Ishikawa (cell line): ENCODE measurements around the gene PRKCQ.

Experiments used
- CEBPB ChIP-seq: IDR thresholded peaks from 2 replicates; pipeline ENCODE4 v1.6.1; 2012
- CREB1 ChIP-seq: IDR thresholded peaks from 2 replicates; pipeline ENCODE4 v1.6.1; 2012; ENCODE audit warnings: low read depth
- EGR1 ChIP-seq: IDR thresholded peaks from 2 replicates; pipeline ENCODE4 v1.6.1; 2012
- EP300 ChIP-seq: IDR thresholded peaks from 2 replicates; pipeline ENCODE4 v1.6.1; 2012; ENCODE audit warnings: borderline replicate concordance
- FOXM1 ChIP-seq: IDR thresholded peaks from 2 replicates; pipeline ENCODE4 v1.6.1; 2012; ENCODE audit warnings: low read depth, borderline replicate concordance
- NFIC ChIP-seq: IDR thresholded peaks from 2 replicates; pipeline ENCODE4 v1.6.1; 2012
- RAD21 ChIP-seq: IDR thresholded peaks from 2 replicates; pipeline ENCODE4 v1.6.1; 2012; ENCODE audit warnings: low read depth
- TAF1 ChIP-seq: IDR thresholded peaks from 2 replicates; pipeline ENCODE4 v1.6.1; 2012; ENCODE audit warnings: low read depth, mild to moderate bottlenecking
- TCF12 ChIP-seq: IDR thresholded peaks from 2 replicates; pipeline ENCODE4 v1.6.1; 2012; ENCODE audit warnings: low read depth
- TEAD4 ChIP-seq: IDR thresholded peaks from 2 replicates; pipeline ENCODE4 v1.6.1; 2012
- YY1 ChIP-seq: IDR thresholded peaks from 2 replicates; pipeline ENCODE4 v1.6.1; 2012; ENCODE audit warnings: low read depth
- ZBTB7A ChIP-seq: IDR thresholded peaks from 2 replicates; pipeline ENCODE4 v1.6.1; 2012; ENCODE audit warnings: low read depth
- TF ChIP-seq, protein P1 (sequence below): IDR thresholded peaks from 2 replicates; pipeline ENCODE4 v1.6.1; 2012
- TF ChIP-seq, protein P2 (sequence below): IDR thresholded peaks from 2 replicates; pipeline ENCODE4 v1.6.1; 2012
- TF ChIP-seq, protein P3 (sequence below): IDR thresholded peaks from 2 replicates; pipeline ENCODE4 v1.6.1; 2012; ENCODE audit warnings: low read depth, mild to moderate bottlenecking

PRKCQ gene

DNA sequence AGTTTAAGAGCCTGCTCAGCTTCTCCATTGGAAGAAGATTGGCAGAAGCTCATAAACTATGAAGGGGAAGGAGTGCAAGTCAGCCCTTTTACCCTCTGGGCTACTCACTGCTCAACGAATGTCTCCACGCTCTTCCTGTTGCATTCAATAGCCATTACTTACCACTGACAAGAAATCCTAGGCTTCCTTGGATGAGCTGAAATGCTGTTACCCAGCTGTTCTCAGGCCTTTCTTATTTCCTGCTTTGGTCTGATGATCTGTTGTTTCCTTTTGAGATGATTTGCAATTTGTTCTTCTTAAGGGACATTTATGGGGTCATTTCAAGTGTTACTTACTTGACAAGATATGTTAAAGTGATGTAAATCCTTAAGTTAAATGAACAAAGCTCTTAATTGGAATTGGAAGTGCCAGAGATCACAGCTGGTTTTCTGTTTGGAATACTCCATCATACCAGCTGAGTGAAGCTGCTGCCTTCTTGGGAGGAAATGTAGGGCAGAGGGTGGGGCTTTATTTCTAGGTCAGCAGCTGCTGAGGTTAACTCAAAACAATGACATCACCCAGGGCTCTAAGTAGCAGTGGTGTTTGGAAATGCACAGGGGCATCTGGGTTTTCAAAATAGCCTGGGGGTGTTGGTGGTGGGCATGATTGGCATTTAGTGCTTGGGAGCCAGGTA is 170.0 kb downstream of the PRKCQ start:
- TF ChIP-seq, protein P1, sequence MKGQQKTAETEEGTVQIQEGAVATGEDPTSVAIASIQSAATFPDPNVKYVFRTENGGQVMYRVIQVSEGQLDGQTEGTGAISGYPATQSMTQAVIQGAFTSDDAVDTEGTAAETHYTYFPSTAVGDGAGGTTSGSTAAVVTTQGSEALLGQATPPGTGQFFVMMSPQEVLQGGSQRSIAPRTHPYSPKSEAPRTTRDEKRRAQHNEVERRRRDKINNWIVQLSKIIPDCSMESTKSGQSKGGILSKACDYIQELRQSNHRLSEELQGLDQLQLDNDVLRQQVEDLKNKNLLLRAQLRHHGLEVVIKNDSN, result no peak
- TF ChIP-seq, protein P2, sequence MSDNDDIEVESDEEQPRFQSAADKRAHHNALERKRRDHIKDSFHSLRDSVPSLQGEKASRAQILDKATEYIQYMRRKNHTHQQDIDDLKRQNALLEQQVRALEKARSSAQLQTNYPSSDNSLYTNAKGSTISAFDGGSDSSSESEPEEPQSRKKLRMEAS, result no peak
- TF ChIP-seq, protein P3, sequence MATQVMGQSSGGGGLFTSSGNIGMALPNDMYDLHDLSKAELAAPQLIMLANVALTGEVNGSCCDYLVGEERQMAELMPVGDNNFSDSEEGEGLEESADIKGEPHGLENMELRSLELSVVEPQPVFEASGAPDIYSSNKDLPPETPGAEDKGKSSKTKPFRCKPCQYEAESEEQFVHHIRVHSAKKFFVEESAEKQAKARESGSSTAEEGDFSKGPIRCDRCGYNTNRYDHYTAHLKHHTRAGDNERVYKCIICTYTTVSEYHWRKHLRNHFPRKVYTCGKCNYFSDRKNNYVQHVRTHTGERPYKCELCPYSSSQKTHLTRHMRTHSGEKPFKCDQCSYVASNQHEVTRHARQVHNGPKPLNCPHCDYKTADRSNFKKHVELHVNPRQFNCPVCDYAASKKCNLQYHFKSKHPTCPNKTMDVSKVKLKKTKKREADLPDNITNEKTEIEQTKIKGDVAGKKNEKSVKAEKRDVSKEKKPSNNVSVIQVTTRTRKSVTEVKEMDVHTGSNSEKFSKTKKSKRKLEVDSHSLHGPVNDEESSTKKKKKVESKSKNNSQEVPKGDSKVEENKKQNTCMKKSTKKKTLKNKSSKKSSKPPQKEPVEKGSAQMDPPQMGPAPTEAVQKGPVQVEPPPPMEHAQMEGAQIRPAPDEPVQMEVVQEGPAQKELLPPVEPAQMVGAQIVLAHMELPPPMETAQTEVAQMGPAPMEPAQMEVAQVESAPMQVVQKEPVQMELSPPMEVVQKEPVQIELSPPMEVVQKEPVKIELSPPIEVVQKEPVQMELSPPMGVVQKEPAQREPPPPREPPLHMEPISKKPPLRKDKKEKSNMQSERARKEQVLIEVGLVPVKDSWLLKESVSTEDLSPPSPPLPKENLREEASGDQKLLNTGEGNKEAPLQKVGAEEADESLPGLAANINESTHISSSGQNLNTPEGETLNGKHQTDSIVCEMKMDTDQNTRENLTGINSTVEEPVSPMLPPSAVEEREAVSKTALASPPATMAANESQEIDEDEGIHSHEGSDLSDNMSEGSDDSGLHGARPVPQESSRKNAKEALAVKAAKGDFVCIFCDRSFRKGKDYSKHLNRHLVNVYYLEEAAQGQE, result no peak
- no peak for TF ChIP-seq EP300

DNA sequence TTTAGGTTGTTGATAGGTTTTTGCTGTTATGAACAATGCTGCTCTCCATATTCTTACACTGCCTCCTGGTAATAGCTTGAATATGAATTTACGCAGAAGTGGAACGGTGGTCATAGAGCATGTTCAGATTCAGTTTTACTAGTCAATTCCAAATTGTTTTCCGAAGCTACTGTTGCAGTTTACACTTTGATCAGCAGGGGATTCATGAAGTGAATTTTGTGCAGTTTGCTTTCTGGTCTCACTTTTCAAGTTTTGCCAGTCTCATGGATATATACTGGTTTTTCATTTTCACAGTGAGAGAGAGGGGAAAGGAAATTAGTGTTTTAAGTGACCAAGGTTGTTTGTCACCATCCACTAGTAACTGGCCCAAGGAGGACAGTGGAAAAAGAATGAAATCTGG is 171.3 kb downstream of the PRKCQ start:
- TF ChIP-seq RAD21 (no peak), EP300 (no peak), TEAD4 (no peak), CREB1 (no peak), CEBPB (no peak), NFIC (no peak), TAF1 (no peak), TCF12 (no peak), FOXM1 (no peak), YY1 (no peak), EGR1 (no peak), ZBTB7A (no peak)
- TF ChIP-seq, protein P1, result no peak
- TF ChIP-seq, protein P3, result no peak
- TF ChIP-seq, protein P2, result no peak

DNA sequence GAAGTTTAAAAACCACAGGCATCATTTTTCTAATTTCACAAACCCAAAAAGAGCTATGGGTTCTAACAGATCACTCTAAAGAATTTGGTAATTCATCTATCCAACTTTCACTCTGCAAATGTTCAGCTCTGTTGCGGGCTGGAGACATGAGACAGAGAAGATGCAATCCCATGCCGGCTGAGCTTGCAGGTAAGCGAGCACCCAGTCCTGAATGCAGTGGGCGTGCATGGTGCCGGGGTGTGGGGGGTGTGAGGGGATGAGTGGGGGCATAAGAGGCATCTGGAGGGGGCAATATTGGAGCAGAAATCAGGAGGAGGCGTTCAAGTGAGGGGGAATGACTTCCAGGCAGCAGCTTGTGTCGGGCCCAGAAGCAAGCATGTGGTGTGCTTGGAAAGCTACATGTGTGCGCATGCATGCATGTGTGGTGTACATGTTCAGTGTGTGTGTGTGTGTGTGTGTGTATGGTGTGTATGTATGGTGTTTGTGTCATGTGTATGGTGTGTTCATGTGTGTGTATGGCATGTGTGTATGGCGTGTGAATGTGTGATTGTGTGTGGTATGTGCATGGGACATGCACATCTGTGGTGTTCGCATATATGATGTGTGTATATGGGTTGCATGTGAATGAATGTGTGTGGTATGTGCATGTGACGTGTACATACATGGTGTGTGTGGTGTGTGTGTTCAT is 172.9 kb downstream of the PRKCQ start:
- TF ChIP-seq, protein P3, result no peak
- TF ChIP-seq TCF12 (no peak), EP300 (no peak), ZBTB7A (no peak), CREB1 (no peak), YY1 (no peak), RAD21 (no peak)

DNA sequence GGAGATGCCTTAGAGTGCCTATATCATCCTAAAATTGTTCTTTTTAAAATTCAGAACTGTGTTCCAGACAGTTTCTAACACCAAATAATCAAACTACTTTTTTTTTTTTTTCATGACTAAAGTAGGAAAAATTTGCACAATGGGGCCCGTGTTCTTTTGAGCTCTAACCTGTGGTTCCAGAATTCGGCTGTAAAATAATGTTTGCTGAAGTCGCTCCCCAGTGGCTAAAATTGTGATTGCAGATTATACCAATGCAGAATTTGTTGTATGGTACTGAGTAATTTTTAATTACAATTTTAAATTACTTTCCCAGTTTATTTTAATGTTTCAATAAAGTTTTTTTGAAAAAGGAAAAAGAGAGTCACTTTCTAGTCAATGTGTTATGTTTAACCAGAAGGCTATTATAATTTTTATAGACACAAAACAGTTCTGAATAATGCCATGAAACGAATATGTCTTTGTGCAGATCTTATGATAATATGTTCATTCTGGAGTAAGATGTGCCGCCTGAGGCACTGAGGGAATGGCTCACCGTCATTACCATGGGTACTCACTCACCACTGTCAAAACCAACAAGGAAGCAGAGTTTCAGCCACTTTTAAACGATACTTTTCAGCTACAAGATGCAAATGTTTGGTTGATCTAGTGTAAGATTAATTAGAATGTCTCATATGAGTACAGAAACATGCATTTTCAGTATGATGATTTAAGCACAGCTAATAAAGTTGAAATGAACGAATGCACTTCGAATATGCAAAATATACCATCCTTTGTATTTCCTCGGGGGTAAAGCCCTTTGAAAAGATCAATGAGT is 173.6 kb downstream of the PRKCQ start:
- TF ChIP-seq TEAD4 (no peak), NFIC (no peak), RAD21 (peak; percentile 52), TAF1 (no peak)
- TF ChIP-seq, protein P3, result no peak
- TF ChIP-seq, protein P1, result no peak
